Stimulated activated CD4-positive, alpha-beta T cell treated with anti-CD3 and anti-CD28 coated beads, Interleukin-1b, Interleukin-23, amount 100 ng/mL, for 24 hours (primary cell): ENCODE data around the gene THAP9.
"Not testable (repeated sequence)": the region's sequence is repeated elsewhere in the genome, so short reads cannot be mapped to it uniquely, and the experiment has no call there.

Experiments
- DNase-seq, 4 experiments: peaks; one replicate each; pipeline ENCODE4 v3.0.0-alpha.2; 2020; ENCODE audit warnings: low read depth in 4 of 4, low spot score in 1 of 4

The THAP9 gene

GRCh38 chr4:82892467-82892802 is 8.1 kb upstream of the THAP9 start:
- DNase-seq = no peak

- no peak for DNase-seq
Observed at GRCh38 chr4:82893942-82894341, 6.6 kb upstream of the THAP9 start.

GRCh38 chr4:82896755-82897154 is 3.8 kb upstream of the THAP9 start:
- DNase-seq = no peak

- DNase-seq = no peak
Observed at GRCh38 chr4:82898322-82899243, 2.0 kb upstream of the THAP9 start.

- no peak for DNase-seq
Observed at GRCh38 chr4:82899374-82900065, 1.0 kb upstream of the THAP9 start.

- no peak for DNase-seq
Observed at GRCh38 chr4:82900066-82900410, 497 bp upstream of the THAP9 start.

- DNase-seq = no peak
Observed at GRCh38 chr4:82901183-82901718, 716 bp downstream of the THAP9 start.

GRCh38 chr4:82903737-82904136 is 3.2 kb downstream of the THAP9 start:
- DNase-seq = no peak

- peak in 2 of 4 experiments; percentile 32 to 33 for DNase-seq
Observed at GRCh38 chr4:82905205-82905604, 4.7 kb downstream of the THAP9 start.

GRCh38 chr4:82906469-82906868 is 5.9 kb downstream of the THAP9 start:
- no peak for DNase-seq

GRCh38 chr4:82909326-82909725 is 8.8 kb downstream of the THAP9 start:
- no peak for DNase-seq

GRCh38 chr4:82913305-82913704 is 12.8 kb downstream of the THAP9 start:
- DNase-seq = no peak

GRCh38 chr4:82913968-82914367 is 13.4 kb downstream of the THAP9 start:
- not testable (repeated sequence) for DNase-seq

- DNase-seq = no peak
Observed at GRCh38 chr4:82918091-82918490, 17.6 kb downstream of the THAP9 start.

- no peak for DNase-seq
Observed at GRCh38 chr4:82919386-82919785, 18.9 kb downstream of the THAP9 start.

- no peak for DNase-seq
Observed at GRCh38 chr4:82921795-82922194, 21.3 kb downstream of the THAP9 start.

GRCh38 chr4:82930848-82931755 is 30.6 kb downstream of the THAP9 start:
- DNase-seq = no peak

GRCh38 chr4:82934441-82934840 is 33.9 kb downstream of the THAP9 start:
- no peak for DNase-seq

GRCh38 chr4:82939414-82939813 is 38.9 kb downstream of the THAP9 start:
- DNase-seq = no peak

GRCh38 chr4:82947498-82947897 is 47.0 kb downstream of the THAP9 start:
- DNase-seq = no peak

GRCh38 chr4:82948647-82949204 is 48.2 kb downstream of the THAP9 start:
- no peak for DNase-seq
